ENCODE results near the gene FKBP7.
A peak's percentile ranks its signal among the peaks of the same experiment; 100 is the strongest.

FKBP7 gene

GRCh38 chr2:178521304-178522150, 43.1 kb upstream of the FKBP7 start:
- no peak for DNase-seq (ENCODE audit: low read depth)
- TF ChIP-seq CTCF (conservative IDR thresholded peaks at IDR 0.05; ENCODE audit: control insufficient read depth, insufficient read depth, low read depth, low read length): no peak
- no peak overlapping the region for H3K4me3 ChIP-seq (ENCODE audit: control insufficient read depth, low read depth, low read length)

- no peak overlapping the region for H3K4me3 ChIP-seq (ENCODE audit: control insufficient read depth, low read depth, low read length)
- TF ChIP-seq CTCF (conservative IDR thresholded peaks at IDR 0.05; ENCODE audit: control insufficient read depth, insufficient read depth, low read depth, low read length): no peak
- peak; percentile 31 for DNase-seq (ENCODE audit: low read depth)
Measured at GRCh38 chr2:178517496-178517895, 39.1 kb upstream of the FKBP7 start.

- TF ChIP-seq CTCF (conservative IDR thresholded peaks at IDR 0.05; ENCODE audit: control insufficient read depth, insufficient read depth, low read depth, low read length): no peak
- no peak overlapping the region for H3K4me3 ChIP-seq (ENCODE audit: control insufficient read depth, low read depth, low read length)
- peak; percentile 88 for DNase-seq (ENCODE audit: low read depth)
Measured at GRCh38 chr2:178514664-178515063, 36.3 kb upstream of the FKBP7 start.

- H3K4me3 ChIP-seq (ENCODE audit: control insufficient read depth, low read depth, low read length): no peak overlapping the region
- peak; percentile 54 for DNase-seq (ENCODE audit: low read depth)
- no peak for TF ChIP-seq CTCF (conservative IDR thresholded peaks at IDR 0.05; ENCODE audit: control insufficient read depth, insufficient read depth, low read depth, low read length)
Measured at GRCh38 chr2:178513876-178514275, 35.5 kb upstream of the FKBP7 start.

- no peak overlapping the region for H3K4me3 ChIP-seq (ENCODE audit: control insufficient read depth, low read depth, low read length)
- peak; percentile 71 for DNase-seq (ENCODE audit: low read depth)
- TF ChIP-seq CTCF (conservative IDR thresholded peaks at IDR 0.05; ENCODE audit: control insufficient read depth, insufficient read depth, low read depth, low read length): no peak
Measured at GRCh38 chr2:178512484-178512883, 34.1 kb upstream of the FKBP7 start.

- no peak overlapping the region for H3K4me3 ChIP-seq (ENCODE audit: control insufficient read depth, low read depth, low read length)
- DNase-seq (ENCODE audit: low read depth): no peak
- no peak for TF ChIP-seq CTCF (conservative IDR thresholded peaks at IDR 0.05; ENCODE audit: control insufficient read depth, insufficient read depth, low read depth, low read length)
Measured at GRCh38 chr2:178510384-178510783, 32.0 kb upstream of the FKBP7 start.
